NCI-H2196 treated with DMSO at 0.1 percent for 48 hours (cell line): Measurements from ENCODE around the gene CDH12.
"Not testable (repeated sequence)": the region's sequence is repeated elsewhere in the genome, so short reads cannot be mapped to it uniquely, and the experiment has no call there.

Source experiments
- DNase-seq: peaks from one replicate; lab custom pipeline; 2025; ENCODE audit not compliant: unreplicated experiment; lab: John Stamatoyannopoulos, UW

CDH12 gene

GRCh38 chr5:22577006-22577405, 276.1 kb downstream of the CDH12 start:
- no peak for DNase-seq

GRCh38 chr5:22572941-22573340, 280.2 kb downstream of the CDH12 start:
- no peak for DNase-seq

- no peak for DNase-seq
These were observed 285.2 kb downstream of the CDH12 start for GRCh38 chr5:22567983-22568382.

DNA sequence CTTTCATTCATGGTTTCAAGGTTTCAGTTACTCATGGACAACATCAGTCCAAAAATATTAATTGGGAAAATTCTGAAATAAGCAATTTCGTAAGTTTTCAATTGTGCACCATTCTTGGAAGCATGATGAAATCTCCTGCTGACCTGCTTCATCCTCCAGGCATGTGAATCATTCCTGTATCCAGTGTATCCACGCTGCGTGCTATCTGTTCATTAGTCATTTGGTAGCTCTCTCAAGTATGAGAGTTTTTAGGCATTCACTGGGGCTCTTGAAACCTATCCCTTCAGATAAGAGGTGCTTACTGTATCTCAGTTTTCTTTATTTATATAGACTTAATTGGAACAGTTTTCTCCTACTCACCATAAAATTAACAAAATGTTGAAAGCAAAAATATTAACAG, 293.0 kb downstream of the CDH12 start:
- no peak for DNase-seq

DNA sequence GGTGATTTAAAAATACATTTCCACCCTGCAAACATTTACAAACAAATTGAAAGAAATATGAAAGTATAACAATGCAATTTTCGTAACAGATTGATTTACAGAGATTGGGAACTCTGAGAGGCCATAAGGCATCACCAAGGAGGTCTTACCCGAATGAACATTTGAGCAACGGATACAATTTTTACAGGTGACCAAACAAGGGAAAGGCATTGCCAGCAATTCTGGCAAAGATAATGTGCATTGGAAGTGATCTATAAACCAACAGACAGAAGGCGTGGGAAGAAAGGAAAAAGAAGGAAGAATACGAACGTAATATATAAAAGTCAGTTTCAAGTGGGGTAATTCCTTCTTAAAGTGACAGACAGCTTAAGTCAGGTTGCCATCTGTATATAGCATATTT, 295.9 kb downstream of the CDH12 start:
- no peak for DNase-seq

- DNase-seq: no peak
These were observed 298.7 kb downstream of the CDH12 start for GRCh38 chr5:22554475-22554874.

GRCh38 chr5:22549876-22550671, 303.1 kb downstream of the CDH12 start:
- DNase-seq: no peak

GRCh38 chr5:22542340-22542739, 310.8 kb downstream of the CDH12 start:
- no peak for DNase-seq

DNA sequence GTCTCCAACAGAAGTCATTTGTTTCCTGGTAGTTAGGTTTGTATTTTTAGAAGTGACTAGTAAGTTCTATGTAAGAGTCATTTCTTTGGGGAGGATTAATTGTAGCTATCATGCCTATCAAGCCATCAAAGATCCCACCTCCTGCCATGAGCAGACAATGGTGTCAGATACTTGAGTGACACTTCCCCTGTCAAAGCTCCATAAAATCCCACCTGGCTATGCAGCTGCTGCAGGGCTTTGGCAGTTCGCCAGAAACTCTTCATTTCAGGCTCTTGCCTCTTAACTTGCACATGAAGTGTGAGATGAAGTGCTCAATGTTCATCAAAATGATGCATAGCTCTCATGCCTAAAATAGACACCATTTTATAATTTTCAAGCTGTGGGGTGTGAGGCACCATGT, 312.1 kb downstream of the CDH12 start:
- no peak for DNase-seq

- DNase-seq: no peak
These were observed 313.4 kb downstream of the CDH12 start for GRCh38 chr5:22539762-22540161.

DNA sequence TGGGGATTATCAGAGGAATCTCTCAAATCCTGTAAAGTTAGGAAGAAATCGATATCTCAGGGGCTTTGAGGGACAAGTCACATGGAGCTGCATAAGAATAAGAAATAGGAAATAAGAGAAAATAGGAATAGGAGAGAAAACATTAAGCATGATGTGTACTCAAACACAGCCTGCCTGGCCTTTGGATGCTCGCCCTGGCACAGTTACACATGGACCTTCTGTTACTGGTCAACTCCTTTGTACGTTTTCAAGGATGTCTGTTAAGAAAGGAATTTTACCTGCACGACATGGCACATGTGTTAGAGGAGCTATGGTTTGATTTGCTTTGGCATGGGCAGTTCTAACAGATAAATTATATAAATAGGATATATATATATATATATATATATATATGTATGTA, 321.2 kb downstream of the CDH12 start:
- no peak for DNase-seq

DNA sequence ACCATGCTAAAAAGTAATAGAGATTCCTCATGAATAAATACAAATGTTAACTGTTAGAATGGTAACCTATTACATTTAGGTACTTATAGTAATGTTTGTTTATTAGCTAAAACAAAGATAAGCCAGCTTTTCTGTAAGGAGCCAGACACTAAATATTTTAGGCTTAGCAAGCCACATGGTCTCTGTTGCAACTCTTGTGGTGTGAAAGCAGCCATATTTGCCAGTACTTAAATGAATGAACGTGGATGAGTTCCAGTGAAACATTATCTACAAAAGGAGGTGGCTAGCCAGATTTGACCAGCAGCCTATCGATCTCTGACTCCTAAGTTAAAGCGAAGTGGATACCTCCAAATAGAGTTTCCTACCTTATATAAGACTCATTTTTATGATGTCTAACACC, 331.6 kb downstream of the CDH12 start:
- DNase-seq: no peak

DNA sequence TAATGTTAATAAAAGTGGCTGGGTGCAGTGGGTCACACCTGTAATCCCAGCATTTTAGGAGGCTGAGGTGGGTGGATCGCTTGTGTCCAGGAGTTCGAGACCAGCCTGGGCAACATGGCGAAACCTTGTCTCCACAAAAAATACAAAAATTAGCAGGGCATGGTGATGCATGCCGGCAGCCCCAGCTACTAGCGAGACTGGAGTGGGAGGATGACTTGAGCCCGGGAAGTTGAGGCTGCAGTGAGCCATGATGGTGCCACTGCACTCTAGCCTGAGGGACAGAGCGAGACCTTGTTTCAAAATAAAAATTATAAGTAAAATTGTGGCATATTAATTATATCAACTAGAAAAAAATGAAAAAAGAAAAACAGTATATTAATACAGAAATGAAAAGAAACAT, 336.6 kb downstream of the CDH12 start:
- DNase-seq: not testable (repeated sequence)

- DNase-seq: no peak
These were observed 338.9 kb downstream of the CDH12 start for GRCh38 chr5:22514231-22514630.

GRCh38 chr5:22505891-22506290, 347.3 kb downstream of the CDH12 start:
- no peak for DNase-seq

GRCh38 chr5:22504411-22504810, 348.7 kb downstream of the CDH12 start:
- no peak for DNase-seq

DNA sequence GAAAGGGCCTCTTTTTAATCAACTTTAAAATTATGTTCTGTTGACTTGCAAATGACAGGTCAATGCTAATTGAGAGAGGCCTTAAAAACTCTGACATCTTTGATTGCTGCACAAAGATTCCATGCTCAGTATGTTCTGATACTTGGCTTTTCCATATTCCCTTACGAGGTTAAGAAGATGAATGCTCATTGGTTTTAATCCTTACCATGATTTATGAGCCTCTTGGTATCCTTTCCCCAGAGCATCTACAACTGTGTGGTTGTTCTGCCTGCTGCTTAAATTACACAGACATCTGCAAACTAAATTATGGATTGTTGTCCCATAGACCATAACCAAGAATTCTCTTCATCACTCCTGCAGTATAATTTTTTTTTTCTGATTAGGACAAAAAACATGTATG, 352.6 kb downstream of the CDH12 start:
- no peak for DNase-seq

GRCh38 chr5:22496666-22497065, 356.5 kb downstream of the CDH12 start:
- DNase-seq: no peak

GRCh38 chr5:22495016-22495720, 358.0 kb downstream of the CDH12 start:
- DNase-seq: no peak

DNA sequence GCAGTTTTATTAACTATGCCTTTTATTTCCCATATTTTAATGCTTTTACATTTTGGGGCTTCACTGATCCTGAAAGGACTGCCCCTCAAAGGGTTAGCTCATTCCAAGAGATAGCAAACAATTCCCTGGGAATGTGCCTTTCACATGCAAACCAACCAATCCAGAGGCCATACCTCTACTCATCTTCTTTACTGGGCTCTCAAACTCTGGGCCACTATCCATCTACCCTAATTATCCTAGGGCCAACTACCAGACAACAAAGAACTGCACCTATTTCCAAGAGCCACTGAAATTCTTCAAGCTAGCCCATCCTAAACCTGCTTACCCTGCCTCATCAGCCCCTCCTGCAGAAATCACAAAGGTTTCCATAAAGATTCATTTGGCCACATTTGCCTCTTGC, 364.7 kb downstream of the CDH12 start:
- DNase-seq: no peak

DNA sequence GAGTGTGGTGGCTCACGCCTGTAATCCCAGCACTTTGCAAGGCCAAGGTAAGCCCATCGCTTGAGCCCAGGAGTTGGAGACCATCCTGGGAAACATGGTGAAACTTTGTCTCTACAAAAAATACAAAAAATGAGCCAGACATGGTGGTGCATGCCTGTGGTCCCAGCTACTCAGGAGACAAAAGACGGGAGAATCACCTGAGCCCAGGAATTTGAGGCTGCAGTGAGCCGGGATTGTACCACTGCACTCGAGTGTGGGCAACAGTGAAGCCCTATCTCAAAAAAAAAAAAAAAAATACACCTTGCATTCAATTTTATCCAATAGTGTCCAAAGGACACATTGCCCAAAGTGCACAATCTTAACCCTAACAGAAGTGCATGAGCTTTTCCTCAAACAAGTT, 372.8 kb downstream of the CDH12 start:
- DNase-seq: no peak

GRCh38 chr5:22473886-22474285, 379.3 kb downstream of the CDH12 start:
- DNase-seq: no peak

DNA sequence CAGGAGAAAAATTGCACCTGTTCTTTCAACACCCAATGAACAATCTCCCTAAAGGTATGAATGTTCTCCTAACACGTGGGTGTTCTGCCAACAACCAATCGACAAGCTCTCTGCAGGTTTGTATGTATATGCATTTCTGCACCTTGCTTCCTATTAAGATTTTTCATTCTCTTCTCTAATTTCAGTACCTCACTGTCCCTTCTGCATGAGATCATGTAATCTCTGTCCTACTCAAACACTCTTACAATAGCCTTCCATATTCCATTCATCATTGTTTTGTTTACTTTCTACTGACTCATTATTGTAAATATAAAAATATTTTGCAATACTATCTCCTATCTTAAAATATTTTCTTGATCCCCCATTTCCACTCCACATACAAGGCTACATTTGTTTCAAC, 382.0 kb downstream of the CDH12 start:
- no peak for DNase-seq
